GM18951 (cell line): ENCODE measurements around the gene ANKZF1.
A peak's percentile ranks its signal among the peaks of the same experiment; 100 is the strongest.

Experiments
- POLR2A ChIP-seq: IDR thresholded peaks from 4 replicates; pipeline ENCODE4 v1.6.1; 2011; ENCODE audit warnings: mild to moderate bottlenecking; ENCODE audit not compliant: insufficient read length, insufficient read depth; ENCODE audit errors: extremely low read depth
- in situ Hi-C: fragments of 300-500 bp; cut with MboI; formaldehyde crosslinking; loops from one replicate; pipeline ENCODE4 v1.12.0; 2022; ENCODE audit warnings: low sequenced_read_pairs, mixed read lengths, inconsistent platforms; ENCODE audit not compliant: unreplicated experiment

ANKZF1 gene

DNA sequence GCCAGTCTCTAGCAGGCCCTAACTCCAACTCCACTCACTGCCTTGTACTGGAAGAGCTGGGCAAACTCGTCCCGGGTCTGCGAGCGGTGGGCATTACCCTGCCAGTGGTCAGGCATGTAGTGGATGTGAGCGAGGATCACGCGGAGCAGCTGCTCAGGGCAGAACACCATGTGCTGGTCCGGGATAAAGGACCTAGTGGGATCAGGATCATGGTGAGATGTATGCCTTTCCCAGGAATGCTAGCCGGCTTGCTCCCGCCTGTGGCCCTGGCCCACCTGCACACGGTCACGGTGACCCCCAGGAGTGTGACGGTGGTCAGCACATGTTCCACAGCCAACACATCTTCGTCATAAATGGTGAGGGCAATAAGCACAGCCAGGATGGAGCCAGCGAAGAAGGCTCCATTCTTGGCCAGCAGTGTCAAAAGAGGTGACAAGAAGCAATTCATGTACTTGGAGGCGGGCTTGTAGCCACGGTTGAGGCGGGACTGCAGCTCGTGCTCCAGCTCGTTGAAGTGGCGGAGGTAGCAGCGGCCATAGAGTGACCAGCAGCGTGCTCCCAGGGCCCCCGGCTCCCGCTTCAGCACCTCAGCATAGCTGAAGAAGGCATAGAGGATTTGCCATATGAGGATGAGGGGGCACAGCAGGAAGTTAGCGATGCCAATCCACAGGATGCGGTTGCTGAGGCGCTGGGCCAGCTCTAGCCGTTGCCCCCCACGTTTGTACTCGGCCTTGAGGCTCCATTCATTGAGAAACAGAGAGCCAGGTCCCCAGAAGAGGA is 5.6 kb upstream of the ANKZF1 start:
- TF ChIP-seq POLR2A = no peak
- in situ Hi-C loops = no loop called here

DNA sequence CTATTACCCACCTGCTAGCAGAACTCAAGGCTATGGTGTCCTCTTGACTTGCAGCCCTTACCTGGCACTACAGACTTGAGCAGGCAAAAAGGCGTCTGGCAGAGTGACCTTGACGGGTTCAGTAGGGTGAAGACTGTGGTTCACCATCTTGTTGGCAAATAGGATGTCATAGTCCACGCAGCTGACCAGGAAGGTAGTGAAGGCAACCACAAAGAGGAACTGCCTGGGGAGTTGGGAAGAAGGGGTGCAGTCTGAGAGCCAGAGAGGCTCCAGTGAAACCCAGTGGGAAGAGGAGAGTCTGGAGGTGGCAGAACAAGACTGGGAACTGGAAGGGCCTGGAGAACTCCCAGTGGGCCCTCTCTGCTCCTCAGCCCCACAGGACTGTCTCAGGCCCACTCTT is 4.3 kb upstream of the ANKZF1 start:
- no peak for TF ChIP-seq POLR2A
- in situ Hi-C loops = no loop called here

GRCh38 chr2:219228041-219228910 is 1.3 kb upstream of the ANKZF1 start:
- TF ChIP-seq POLR2A = no peak
- in situ Hi-C loops = no loop called here

- no peak for TF ChIP-seq POLR2A
- in situ Hi-C loops = no loop called here
Observed at GRCh38 chr2:219228911-219229304, 698 bp upstream of the ANKZF1 start.

DNA sequence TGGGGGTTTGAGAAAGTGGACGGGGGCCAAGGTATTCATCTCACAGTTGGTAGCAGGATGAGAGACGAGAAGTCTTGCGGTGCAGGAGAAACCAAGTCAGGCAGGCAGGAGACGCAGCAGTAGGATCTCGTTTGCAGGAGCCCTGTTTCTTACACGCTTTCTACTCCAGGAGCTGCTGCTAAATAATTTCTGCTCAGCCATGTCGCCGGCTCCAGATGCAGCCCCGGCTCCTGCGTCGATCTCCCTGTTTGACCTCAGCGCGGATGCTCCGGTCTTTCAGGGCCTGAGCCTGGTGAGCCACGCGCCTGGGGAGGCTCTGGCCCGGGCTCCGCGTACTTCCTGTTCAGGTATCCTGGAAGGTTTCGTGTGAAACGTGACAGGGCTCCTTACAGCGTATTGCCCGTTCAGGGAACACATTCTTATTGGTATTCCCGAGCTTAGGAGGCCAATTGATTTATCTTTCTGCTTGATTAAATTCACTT is 494 bp downstream of the ANKZF1 start:
- in situ Hi-C loops = no loop called here
- TF ChIP-seq POLR2A = no peak

- in situ Hi-C loops = no loop called here
- TF ChIP-seq POLR2A = no peak
Observed at GRCh38 chr2:219234331-219234730, 4.7 kb downstream of the ANKZF1 start.

DNA sequence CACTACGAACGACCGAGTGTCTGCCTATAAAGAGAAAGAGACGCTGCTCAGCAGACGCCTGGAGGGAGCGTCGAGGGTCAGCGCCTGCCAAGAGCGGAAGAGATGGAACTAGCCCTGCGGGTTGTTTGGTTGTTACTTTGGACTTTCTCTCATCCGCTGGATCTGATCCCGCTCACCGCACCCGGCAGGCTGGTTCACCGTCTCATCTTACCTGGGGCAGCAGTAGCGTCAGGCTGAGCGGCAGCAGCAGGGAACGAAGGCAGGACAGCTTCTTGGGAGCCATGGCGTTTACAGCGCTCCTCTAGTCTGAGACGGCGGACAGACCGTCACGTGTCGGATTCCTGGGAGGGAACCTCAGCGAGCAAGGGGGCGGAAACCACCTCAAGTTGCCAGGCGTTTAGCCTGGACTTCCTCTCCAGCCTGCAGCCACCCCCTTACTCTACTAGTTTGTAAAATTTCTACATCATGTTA is 13.7 kb downstream of the ANKZF1 start:
- in situ Hi-C loops = no loop called here
- no peak for TF ChIP-seq POLR2A

GRCh38 chr2:219244789-219245147 is 15.2 kb downstream of the ANKZF1 start:
- in situ Hi-C loops = no loop called here

DNA sequence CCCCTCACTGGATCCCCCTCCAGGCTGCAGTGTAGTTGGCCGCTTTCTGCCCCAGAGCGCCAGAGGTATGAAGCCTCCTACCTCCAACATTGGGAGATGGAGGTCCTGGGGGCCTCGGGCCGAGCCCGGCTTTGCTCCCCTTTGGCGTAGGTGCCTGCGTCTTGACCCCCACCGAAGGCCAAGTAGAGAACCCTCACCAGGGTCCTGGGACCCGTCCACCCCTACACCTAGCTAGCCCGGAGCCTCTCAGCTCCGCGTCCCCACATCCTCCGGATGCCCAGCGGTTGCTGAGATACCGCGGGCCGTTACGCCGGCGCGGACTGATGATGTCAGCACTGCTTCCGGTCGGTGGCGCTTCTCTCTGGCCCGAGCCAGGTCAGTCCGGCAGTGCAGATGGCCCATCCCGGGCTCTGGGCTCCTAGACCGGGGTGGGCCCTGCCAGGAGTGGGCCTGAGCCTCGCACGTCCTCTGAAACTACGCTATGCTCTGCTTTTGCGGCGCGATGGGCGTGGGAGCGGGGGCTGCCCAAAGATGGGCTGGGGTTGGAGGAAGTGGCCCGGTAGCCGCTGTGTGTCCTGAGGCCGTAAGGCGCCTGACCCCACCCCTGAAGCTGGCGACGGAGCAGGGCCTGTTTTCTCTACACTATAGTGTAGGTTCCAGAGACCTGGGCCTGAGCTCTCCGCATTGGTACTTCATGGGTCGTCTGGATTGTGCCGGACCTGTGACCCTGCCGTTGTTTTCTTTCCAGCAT is 15.7 kb downstream of the ANKZF1 start, which contains the start of the genes GLB1L and STK16:
Gene GLB1L, minus strand, starts transcription at position 297 of the 751 bp plus-strand sequence. CDS start 1,871 bp downstream, outside the sequence.
Gene STK16, plus strand, starts transcription at position 332 of the 751 bp plus-strand sequence. CDS start 521 bp downstream, outside the sequence.
- in situ Hi-C loops = no loop called here
- peak; percentile 92 for TF ChIP-seq POLR2A

More at GRCh38 chr2:219244789-219245147, 15.2 kb downstream of the ANKZF1 start:
- TF ChIP-seq POLR2A = no peak

DNA sequence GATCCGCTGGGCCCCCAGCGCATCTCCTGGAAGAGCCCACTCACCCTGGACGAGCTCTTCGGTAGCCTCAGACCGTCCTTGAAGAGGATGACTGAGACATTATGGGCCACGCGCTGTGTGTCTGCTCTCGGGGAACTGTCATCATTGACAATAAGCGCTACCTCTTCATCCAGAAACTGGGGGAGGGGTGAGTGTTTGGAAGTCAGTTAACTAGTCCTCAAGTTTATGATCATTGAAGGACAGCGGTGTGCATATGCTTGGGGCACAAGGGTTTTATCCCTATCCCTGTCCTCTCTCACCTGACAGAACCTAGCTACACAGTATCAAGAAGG is 16.3 kb downstream of the ANKZF1 start:
- in situ Hi-C loops = no loop called here
- TF ChIP-seq POLR2A = no peak

DNA sequence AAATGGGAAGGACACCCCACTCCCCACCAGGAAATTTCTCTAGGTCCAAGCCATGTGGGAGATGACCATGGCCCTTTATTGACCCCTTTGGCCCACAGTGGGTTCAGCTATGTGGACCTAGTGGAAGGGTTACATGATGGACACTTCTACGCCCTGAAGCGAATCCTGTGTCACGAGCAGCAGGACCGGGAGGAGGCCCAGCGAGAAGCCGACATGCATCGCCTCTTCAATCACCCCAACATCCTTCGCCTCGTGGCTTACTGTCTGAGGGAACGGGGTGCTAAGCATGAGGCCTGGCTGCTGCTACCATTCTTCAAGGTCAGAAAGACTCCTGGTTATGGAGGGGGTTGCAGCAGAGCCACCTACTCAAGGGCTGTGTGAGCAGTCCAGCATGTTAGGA is 17.0 kb downstream of the ANKZF1 start:
- no peak for TF ChIP-seq POLR2A
- in situ Hi-C loops = no loop called here

- in situ Hi-C loops = no loop called here
- TF ChIP-seq POLR2A = peak; percentile 9
Observed at GRCh38 chr2:219247678-219248642, 18.4 kb downstream of the ANKZF1 start.
